GM19035 (cell line): ENCODE measurements around the gene NUP160.
"Not testable (repeated sequence)": the region's sequence is repeated elsewhere in the genome, so short reads cannot be mapped to it uniquely, and the experiment has no call there.

Experiments
- ATAC-seq: cut with Tn5 transposase; IDR thresholded peaks from one replicate; pipeline ENCODE4 v1.9.1; 2021; ENCODE audit not compliant: unreplicated experiment

NUP160 gene

GRCh38 chr11:47847892-47848699 lies at the start of gene NUP160:
NUP160 (minus strand) TSS chr11:47848350; CDS start chr11:47848318, 32 bp downstream.
- peak; percentile 80 for ATAC-seq

GRCh38 chr11:47896199-47896598 lies 48.0 kb upstream of the NUP160 start:
- ATAC-seq, result no peak

GRCh38 chr11:47895035-47895434 lies 46.9 kb upstream of the NUP160 start:
- no peak for ATAC-seq

- not testable (repeated sequence) for ATAC-seq
Observed at GRCh38 chr11:47892546-47893276, 44.6 kb upstream of the NUP160 start.

- no peak for ATAC-seq
Observed at GRCh38 chr11:47891886-47892285, 43.7 kb upstream of the NUP160 start.

GRCh38 chr11:47889714-47890441 lies 41.7 kb upstream of the NUP160 start:
- ATAC-seq, result no peak

GRCh38 chr11:47887910-47888569 lies 39.9 kb upstream of the NUP160 start:
- ATAC-seq, result no peak

- no peak for ATAC-seq
Observed at GRCh38 chr11:47886096-47886495, 37.9 kb upstream of the NUP160 start.

- not testable (repeated sequence) for ATAC-seq
Observed at GRCh38 chr11:47882437-47882836, 34.3 kb upstream of the NUP160 start.

- ATAC-seq, result no peak
Observed at GRCh38 chr11:47881145-47881544, 33.0 kb upstream of the NUP160 start.

GRCh38 chr11:47879259-47880158 lies 31.4 kb upstream of the NUP160 start:
- ATAC-seq, result no peak

- ATAC-seq, result not testable (repeated sequence)
Observed at GRCh38 chr11:47875858-47876257, 27.7 kb upstream of the NUP160 start.

GRCh38 chr11:47870404-47870803 lies 22.3 kb upstream of the NUP160 start:
- no peak for ATAC-seq

GRCh38 chr11:47869544-47870393 lies 21.6 kb upstream of the NUP160 start:
- ATAC-seq, result no peak

GRCh38 chr11:47867823-47868222 lies 19.7 kb upstream of the NUP160 start:
- ATAC-seq, result no peak

- ATAC-seq, result not testable (repeated sequence)
Observed at GRCh38 chr11:47866892-47867291, 18.7 kb upstream of the NUP160 start.

- ATAC-seq, result no peak
Observed at GRCh38 chr11:47864901-47865300, 16.8 kb upstream of the NUP160 start.

GRCh38 chr11:47863898-47864430 lies 15.8 kb upstream of the NUP160 start:
- no peak for ATAC-seq
